Natural killer cell (primary cell): ENCODE data around the gene CCDC82. TPM values are rescaled to one million over a fixed set of nuclear protein-coding genes. Genes with fewer than 3 reads are reported as not detected.

ENCODE experiments used
- ATAC-seq, 3 donors: fragments of 150-1000 bp in 2 of 3; fragments of 200-7000 bp in 1 of 3; cut with Tn5 transposase; 1 replicate in 1 of 3; 2 replicates in 2 of 3; pipeline ENCODE4 v1.10.0; 2021; ENCODE audit warnings: mild to moderate bottlenecking in 2 of 3, moderate library complexity in 2 of 3
- DNase-seq, 2 donors: peaks; one replicate each; pipeline versions ENCODE4 v3.0.0 to v3.0.0-alpha.2; 2013 to 2021; ENCODE audit warnings: mixed read lengths in 1 of 2
- H3K27ac ChIP-seq: one replicate; pipeline ENCODE4 v1.5.1; 2013; ENCODE audit warnings: mild to moderate bottlenecking, low read length
- H3K27me3 ChIP-seq: one replicate; pipeline ENCODE4 v1.6.1; 2013; ENCODE audit warnings: low read length; ENCODE audit not compliant: control insufficient read depth, insufficient read depth
- H3K36me3 ChIP-seq: one replicate; pipeline ENCODE4 v1.6.1; 2013; ENCODE audit warnings: low read length; ENCODE audit not compliant: control insufficient read depth, insufficient read depth
- H3K4me1 ChIP-seq: one replicate; pipeline ENCODE4 v1.6.1; 2013; ENCODE audit warnings: low read length; ENCODE audit not compliant: control insufficient read depth, insufficient read depth
- H3K4me3 ChIP-seq: one replicate; pipeline ENCODE4 v1.5.1; 2013; ENCODE audit warnings: low read length
- H3K9me3 ChIP-seq: one replicate; pipeline ENCODE4 v1.6.1; 2013; ENCODE audit warnings: low read length; ENCODE audit not compliant: control insufficient read depth, insufficient read depth
- H3K27ac Mint-ChIP-seq, 2 donors: one replicate each; pipeline ENCODE4 v1.8.0; 2022; ENCODE audit warnings: mild to moderate bottlenecking in 2 of 2, mixed read lengths in 2 of 2, moderate library complexity in 1 of 2
- H3K27me3 Mint-ChIP-seq, 2 donors: one replicate each; pipeline ENCODE4 v1.8.0; 2022; ENCODE audit warnings: low read depth in 2 of 2, mixed read lengths in 2 of 2
- H3K36me3 Mint-ChIP-seq: one replicate; pipeline ENCODE4 v1.8.0; 2022; ENCODE audit warnings: mixed read lengths
- H3K4me1 Mint-ChIP-seq, 2 donors: one replicate each; pipeline ENCODE4 v1.8.0; 2022; ENCODE audit warnings: mixed read lengths in 2 of 2
- H3K4me3 Mint-ChIP-seq: one replicate; pipeline ENCODE4 v1.8.0; 2022; ENCODE audit warnings: mild to moderate bottlenecking, moderate library complexity, mixed read lengths
- H3K9me3 Mint-ChIP-seq, 2 donors: one replicate each; pipeline ENCODE4 v1.8.0; 2022; ENCODE audit warnings: mixed read lengths in 2 of 2
- CTCF ChIP-seq: fragments of 200-600 bp; IDR thresholded peaks from one replicate; pipeline ENCODE4 v1.8.0; 2022; ENCODE audit warnings: antibody characterized with exemption
- WGBS: methylation state at CpG from one replicate; pipeline ENCODE4 v1.1.7; 2013; ENCODE audit warnings: missing lambda C conversion rate; ENCODE audit not compliant: insufficient coverage; 5-methylcytosine and 5-hydroxymethylcytosine counted together
- intact Hi-C: fragments of 100-400 bp; cut with micrococcal nuclease; formaldehyde crosslinking; loops from one replicate; pipeline ENCODE4 v1.14.2; 2022
- total RNA-seq, 4 donors: library from RNA; stranded (reverse); fragments of 120-200 nt in 1 of 4; gene quantifications; one replicate each; pipeline versions ENCODE4 v1.2.3 to v1.2.4, GENCODE V29; 2013 to 2022

Gene CCDC82
- total RNA-seq, 3 donors from 2014 or later (not counting 1 experiment from before 2014, with no cell fraction given) = 36.2 to 42.1 (median 38.0) TPM

GRCh38 chr11:96397863-96398262 is 8.2 kb upstream of the CCDC82 start:
- Mint-ChIP-seq H3K36me3 (no peaks in the 10 kb centered on the region), H3K27ac (no peak overlapping the region), H3K4me3 (no peak overlapping the region), H3K27me3 (peaks cover 7 to 10% of the 10 kb centered on the region in 2 donors), H3K4me1 (peaks cover 4 to 6% of the 10 kb centered on the region in 2 donors), H3K9me3 (no peaks in the 10 kb centered on the region)
- Histone ChIP-seq H3K4me3 (no peak overlapping the region), H3K36me3 (no peaks in the 10 kb centered on the region), H3K27ac (no peak overlapping the region), H3K9me3 (no peaks in the 10 kb centered on the region), H3K4me1 (no peaks in the 10 kb centered on the region), H3K27me3 (no peaks in the 10 kb centered on the region)
- 92% methylated on average over 2 of the region's 3 CpGs for WGBS
- no peak for ATAC-seq
- TF ChIP-seq CTCF = no peak
- intact Hi-C loops = no loop called here
- no peak for DNase-seq

GRCh38 chr11:96396637-96397036 is 6.9 kb upstream of the CCDC82 start:
- no peak for ATAC-seq

GRCh38 chr11:96394773-96395172 is 5.1 kb upstream of the CCDC82 start:
- H3K4me1 ChIP-seq = peaks cover 5% of the 10 kb centered on the region

More at GRCh38 chr11:96396637-96397036, 6.9 kb upstream of the CCDC82 start:
- intact Hi-C loops = no loop called here
- Histone ChIP-seq H3K36me3 (no peaks in the 10 kb centered on the region), H3K4me3 (no peak overlapping the region), H3K27ac (no peak overlapping the region), H3K27me3 (no peaks in the 10 kb centered on the region), H3K9me3 (no peaks in the 10 kb centered on the region), H3K4me1 (no peaks in the 10 kb centered on the region)
- H3K4me3 Mint-ChIP-seq = no peak overlapping the region
- no peaks in the 10 kb centered on the region for H3K9me3 Mint-ChIP-seq
- peaks cover 0 to 4% of the 10 kb centered on the region in 2 donors for H3K27me3 Mint-ChIP-seq
- 79% methylated on average over 4 of the region's 4 CpGs for WGBS
- H3K36me3 Mint-ChIP-seq = no peaks in the 10 kb centered on the region
- no peak for TF ChIP-seq CTCF
- peaks cover 4 to 6% of the 10 kb centered on the region in 2 donors for H3K4me1 Mint-ChIP-seq
- H3K27ac Mint-ChIP-seq = no peak overlapping the region
- no peak for DNase-seq

More at GRCh38 chr11:96394773-96395172, 5.1 kb upstream of the CCDC82 start:
- Histone ChIP-seq H3K4me3 (no peak overlapping the region), H3K27ac (no peak overlapping the region), H3K36me3 (no peaks in the 10 kb centered on the region), H3K9me3 (no peaks in the 10 kb centered on the region), H3K27me3 (no peaks in the 10 kb centered on the region)
- TF ChIP-seq CTCF = no peak
- intact Hi-C loops = no loop called here
- DNase-seq (no peak), ATAC-seq (no peak)
- Mint-ChIP-seq H3K4me3 (no peak overlapping the region), H3K36me3 (no peaks in the 10 kb centered on the region), H3K4me1 (peaks cover 15 to 20% of the 10 kb centered on the region in 2 donors), H3K27ac (no peak overlapping the region), H3K9me3 (no peaks in the 10 kb centered on the region), H3K27me3 (no peaks in the 10 kb centered on the region)
